ENCODE measurements around the gene FEN1. TPM values are rescaled to one million over a fixed set of nuclear protein-coding genes. Genes with fewer than 3 reads are reported as not detected.

Gene FEN1
- total RNA-seq, result 48.8 and 63.8 TPM in 2 replicates

GRCh38 chr11:61792310-61793082 lies at the start of gene FEN1, which contains the start of gene TMEM258:
Gene FEN1 (plus strand): TSS chr11:61792911. CDS start chr11:61795362, 2,451 bp downstream.
Gene TMEM258 (minus strand): TSS chr11:61792599. CDS start chr11:61792558, 41 bp downstream.

GRCh38 chr11:61752117-61752924 lies 40.4 kb upstream of the FEN1 start, which contains the start of gene MYRF:
Gene MYRF (plus strand): TSS chr11:61752636. CDS start chr11:61752745, 109 bp downstream.

GRCh38 chr11:61816736-61817455 lies 24.2 kb downstream of the FEN1 start, which contains the start of gene FADS1:
Gene FADS1 (minus strand): TSS chr11:61817003. CDS start chr11:61816929, 74 bp downstream.

GRCh38 chr11:61827571-61828378 lies 35.1 kb downstream of the FEN1 start, which contains the start of gene FADS2:
Gene FADS2 (plus strand): TSS chr11:61828300. CDS start chr11:61828391, 91 bp downstream.

Other genes with a start within 250 kb of the FEN1 start
- 0.13 and 0.36 TPM in 2 replicates for gene SYT7, start 211.8 kb upstream of the FEN1 start, total RNA-seq
- 1.7 and 2.3 TPM in 2 replicates for gene DAGLA, start 112.5 kb upstream of the FEN1 start, total RNA-seq
- gene MYRF, start 40.3 kb upstream of the FEN1 start, total RNA-seq, result 0.66 and 1.4 TPM in 2 replicates
- 46.4 and 56.1 TPM in 2 replicates for gene TMEM258, start 312 bp upstream of the FEN1 start, total RNA-seq
- gene FADS1, start 24.1 kb downstream of the FEN1 start, total RNA-seq, result 70.5 and 134 TPM in 2 replicates
- 254 and 468 TPM in 2 replicates for gene FADS2, start 35.4 kb downstream of the FEN1 start, total RNA-seq
- 93.5 and 100 TPM in 2 replicates for gene FADS3, start 98.6 kb downstream of the FEN1 start, total RNA-seq
- gene RAB3IL1, start 124.7 kb downstream of the FEN1 start, total RNA-seq, result 1.0 and 1.6 TPM in 2 replicates
- under 0.01 and 0.14 TPM in 2 replicates for gene BEST1, start 157.4 kb downstream of the FEN1 start, total RNA-seq
- 696 and 1,197 TPM in 2 replicates for gene FTH1, start 174.7 kb downstream of the FEN1 start, total RNA-seq

Data from thoracic aorta endothelial cell (primary cell).